Glomerular visceral epithelial cell (primary cell): ENCODE measurements around the gene DCLK2.
A peak's percentile ranks its signal among the peaks of the same experiment; 100 is the strongest.

ENCODE experiments used
- DNase-seq: peaks from one replicate; pipeline ENCODE4 v3.0.0-alpha.2; 2016; ENCODE audit errors: extremely low spot score

Gene DCLK2

GRCh38 chr4:150069353-150069752 is 8.9 kb upstream of the DCLK2 start:
- DNase-seq: no peak

GRCh38 chr4:150070464-150071170 is 7.6 kb upstream of the DCLK2 start:
- no peak for DNase-seq

- no peak for DNase-seq
Measured at GRCh38 chr4:150072471-150072870, 5.8 kb upstream of the DCLK2 start.

GRCh38 chr4:150072906-150073714 is 5.1 kb upstream of the DCLK2 start:
- peak; percentile 56 for DNase-seq

- DNase-seq: no peak
Measured at GRCh38 chr4:150074064-150074463, 4.2 kb upstream of the DCLK2 start.

GRCh38 chr4:150078579-150079080 is 385 bp downstream of the DCLK2 start:
- peak; percentile 57 for DNase-seq

GRCh38 chr4:150079081-150079581 is 886 bp downstream of the DCLK2 start:
- peak; percentile 63 for DNase-seq

- DNase-seq: no peak
Measured at GRCh38 chr4:150080337-150080736, 2.1 kb downstream of the DCLK2 start.

GRCh38 chr4:150080875-150081274 is 2.6 kb downstream of the DCLK2 start:
- DNase-seq: no peak

- no peak for DNase-seq
Measured at GRCh38 chr4:150082241-150082640, 4.0 kb downstream of the DCLK2 start.

- no peak for DNase-seq
Measured at GRCh38 chr4:150087006-150087405, 8.8 kb downstream of the DCLK2 start.

- DNase-seq: no peak
Measured at GRCh38 chr4:150089732-150090131, 11.5 kb downstream of the DCLK2 start.

GRCh38 chr4:150090836-150091235 is 12.6 kb downstream of the DCLK2 start:
- no peak for DNase-seq

- DNase-seq: no peak
Measured at GRCh38 chr4:150094676-150095075, 16.4 kb downstream of the DCLK2 start.

- DNase-seq: peak; percentile 24
Measured at GRCh38 chr4:150096625-150097024, 18.4 kb downstream of the DCLK2 start.

- peak; percentile 15 for DNase-seq
Measured at GRCh38 chr4:150098214-150098613, 20.0 kb downstream of the DCLK2 start.

- no peak for DNase-seq
Measured at GRCh38 chr4:150104404-150105027, 26.3 kb downstream of the DCLK2 start.

- DNase-seq: peak; percentile 64
Measured at GRCh38 chr4:150106886-150107285, 28.6 kb downstream of the DCLK2 start.

- no peak for DNase-seq
Measured at GRCh38 chr4:150108691-150109090, 30.4 kb downstream of the DCLK2 start.

GRCh38 chr4:150114641-150115040 is 36.4 kb downstream of the DCLK2 start:
- DNase-seq: no peak

- no peak for DNase-seq
Measured at GRCh38 chr4:150115851-150116250, 37.6 kb downstream of the DCLK2 start.

GRCh38 chr4:150116506-150116905 is 38.3 kb downstream of the DCLK2 start:
- DNase-seq: no peak
